ENCODE measurements around the gene IFI44. TPM values are rescaled to one million over a fixed set of nuclear protein-coding genes. Genes with fewer than 3 reads are reported as not detected.
A peak's percentile ranks its signal among the peaks of the same experiment; 100 is the strongest.

The IFI44 gene
- not detected in 2 replicates for total RNA-seq (2016; rRNA removed; fragmentation: Illumina TruSeq; extraction: Trizol)
- total RNA-seq (2016; cell fraction: cytosol; rRNA removed; fragmentation: Illumina TruSeq; extraction: Trizol; ENCODE audit: low read depth): not detected in 2 replicates
- total RNA-seq (2016; cell fraction: insoluble cytoplasmic fraction; rRNA removed; fragmentation: Illumina TruSeq; extraction: Trizol): not detected in 2 replicates
- total RNA-seq (2016; cell fraction: membrane; rRNA removed; fragmentation: Illumina TruSeq; extraction: Trizol): not detected in 2 replicates
- not detected in 2 replicates for total RNA-seq (2016; cell fraction: nucleus; rRNA removed; fragmentation: Illumina TruSeq; extraction: Trizol)
- not detected in 2 replicates for polyA plus RNA-seq (2011; rRNA removed)
- polyA plus RNA-seq (2011; cell fraction: cytosol; rRNA removed): 0.12 TPM in 1 of 2 replicates, not detected in the other
- not detected in 2 replicates for polyA plus RNA-seq (2011; cell fraction: nucleus; rRNA removed)
- not detected in 2 replicates for polyA plus RNA-seq (2012)
- polyA plus RNA-seq (2016; cell fraction: cytosol; fragmentation: Illumina TruSeq; extraction: Trizol; ENCODE audit: low read depth): not detected in 2 replicates
- polyA plus RNA-seq (2016; cell fraction: insoluble cytoplasmic fraction; fragmentation: Illumina TruSeq; extraction: Trizol; ENCODE audit: low read depth): not detected in 2 replicates
- polyA plus RNA-seq (2016; cell fraction: membrane; fragmentation: Illumina TruSeq; extraction: Trizol; ENCODE audit: low read depth): not detected in 2 replicates
- polyA plus RNA-seq (2016; cell fraction: nucleus; fragmentation: Illumina TruSeq; extraction: Trizol; ENCODE audit: insufficient read depth, low read depth): not detected in 2 replicates
- 1.9 TPM in 1 of 2 replicates, not detected in the other for polyA minus RNA-seq (2011; rRNA and poly(A)+ RNA removed; ENCODE audit: low replicate concordance)
- not detected in 2 replicates for polyA minus RNA-seq (2011; cell fraction: cytosol; rRNA and poly(A)+ RNA removed)
- polyA minus RNA-seq (2011; cell fraction: nucleus; rRNA and poly(A)+ RNA removed): not detected in 2 replicates
- percentile 23 among the genes with signal in this experiment for Bru-seq, nascent RNA
- percentile 15 among the genes with signal in this experiment for BruChase-seq, experiment 1, labeled RNA remaining after a 6-hour chase
- percentile 12 among the genes with signal in this experiment for BruChase-seq, experiment 2, labeled RNA remaining after a 2-hour chase
- long read RNA-seq, experiment 1: 0 reads
- long read RNA-seq, experiment 2: 0 reads

DNA sequence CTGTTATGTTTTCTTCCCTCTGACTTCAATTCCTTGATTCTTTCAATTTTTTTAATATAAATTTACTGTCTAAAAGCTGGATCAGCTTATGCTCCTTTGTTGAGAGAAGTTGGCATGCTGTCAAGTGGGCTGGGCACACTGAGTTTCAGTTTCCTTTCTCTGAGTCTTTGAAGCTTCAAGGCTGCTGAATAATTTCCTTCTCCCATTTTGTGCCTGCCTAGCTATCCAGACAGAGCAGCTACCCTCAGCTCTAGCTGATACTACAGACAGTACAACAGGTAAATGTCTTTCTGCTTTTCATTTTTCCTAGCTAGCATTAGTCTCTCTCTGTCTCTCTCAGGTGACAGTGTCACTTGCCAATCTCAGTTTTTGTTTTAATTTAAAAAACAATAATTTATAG is at the start of gene IFI44:
IFI44 (plus strand) TSS at position 204 of the 400 bp plus-strand sequence. CDS start 365 bp downstream, outside the sequence.
- H3K4me3 ChIP-seq (replicated peaks in 1 of 3; ENCODE audit: insufficient read depth in 1 of 3, low read depth in 2 of 3, low read length in 3 of 3): no peak within 1 kb of the TSS
- H3K27ac ChIP-seq (ENCODE audit: extremely low read length, insufficient read depth, low read length): no peak within 1 kb of the TSS
- no peak within 1 kb of the TSS for H2AFZ ChIP-seq (ENCODE audit: low read length)
- intact Hi-C loops (cut with micrococcal nuclease; ENCODE audit: unreplicated experiment): no loop called here
- peaks cover 25% of the 10 kb centered on the region for H3K9me3 ChIP-seq (ENCODE audit: low read length)
- TF ChIP-seq SOX6 (IDR thresholded peaks at IDR 0.05) (no peak), SOX6 (CRISPR knock-in tag; IDR thresholded peaks at IDR 0.05) (no peak), KAT7 (CRISPR knock-in tag; IDR thresholded peaks at IDR 0.05; ENCODE audit: borderline replicate concordance) (no peak), GZF1 (CRISPR knock-in tag; IDR thresholded peaks at IDR 0.05) (no peak), IRF2 (CRISPR knock-in tag; IDR thresholded peaks at IDR 0.05) (no peak), ZNF546 (CRISPR knock-in tag; conservative IDR thresholded peaks at IDR 0.05) (no peak), ZNF577 (CRISPR knock-in tag; IDR thresholded peaks at IDR 0.05; ENCODE audit: borderline replicate concordance, low read depth) (no peak), CEBPG (CRISPR knock-in tag; IDR thresholded peaks at IDR 0.05) (no peak), PPARG (CRISPR knock-in tag; conservative IDR thresholded peaks at IDR 0.05) (no peak), TOPORS (CRISPR knock-in tag; IDR thresholded peaks at IDR 0.05) (no peak), KAT2B (IDR thresholded peaks at IDR 0.05; ENCODE audit: borderline replicate concordance, low read depth, low read length) (no peak), NR2F6 (IDR thresholded peaks at IDR 0.05) (no peak), NR2F6 (CRISPR knock-in tag; IDR thresholded peaks at IDR 0.05) (no peak), RFX1 (IDR thresholded peaks at IDR 0.05) (no peak), THYN1 (CRISPR knock-in tag; IDR thresholded peaks at IDR 0.05; ENCODE audit: borderline replicate concordance, low read depth) (no peak)
- TF ChIP-seq, protein P1, sequence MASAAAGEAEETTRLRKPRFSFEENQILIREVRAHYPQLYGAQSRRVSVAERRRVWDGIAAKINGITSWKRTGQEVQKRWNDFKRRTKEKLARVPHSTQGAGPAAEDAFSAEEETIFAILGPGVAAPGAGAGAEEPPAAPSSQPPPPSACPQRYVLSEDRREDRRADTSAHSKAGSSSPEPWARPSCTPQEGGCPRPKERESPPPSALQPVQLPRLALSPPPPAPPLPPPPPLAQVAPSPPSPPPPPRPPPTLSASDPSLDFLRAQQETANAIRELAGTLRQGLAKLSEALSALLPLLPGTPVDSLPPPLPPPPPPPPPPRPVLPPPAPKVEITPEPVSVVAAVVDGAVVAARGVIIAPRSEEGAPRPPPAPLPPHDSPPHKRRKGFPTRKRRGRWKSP (CRISPR knock-in tag; IDR thresholded peaks at IDR 0.05): no peak
- in situ Hi-C loops (cut with HindIII; ENCODE audit: extremely low pct_ligation_motif_present, low pct_unique_long_range_greater_than_20kb): no loop called here
- H3K4me1 ChIP-seq (ENCODE audit: insufficient read depth, low read length): no peaks in the 10 kb centered on the region
- no peak for DNase-seq (ENCODE audit: low spot score)
- BruUV-seq (replicated peaks): no TSS peak
- no peak within 1 kb of the TSS for H3K9ac ChIP-seq (ENCODE audit: insufficient read depth, low read depth, low read length)
- no peak for ATAC-seq
- CTCF ChIA-PET (ENCODE audit: low intra/inter-chr PET ratio, low total read pairs): no interaction called here
- H4K20me1 ChIP-seq (ENCODE audit: insufficient read depth, low read length): no peaks in the 10 kb centered on the region
- H3K27me3 ChIP-seq (ENCODE audit: control insufficient read depth in 1 of 2, insufficient read depth in 2 of 2, low read length in 2 of 2): no peaks in the 10 kb centered on the region
- no peak for FAIRE-seq
- no peaks in the 10 kb centered on the region for H3K79me2 ChIP-seq (ENCODE audit: insufficient read depth, low read length)
- H3K36me3 ChIP-seq (replicated peaks in 1 of 2; ENCODE audit: control insufficient read depth in 1 of 2, insufficient read depth in 2 of 2, low read length in 2 of 2): no peaks in the 10 kb centered on the region
- no peak within 1 kb of the TSS for H3K4me2 ChIP-seq (ENCODE audit: low read depth, low read length)
- POLR2A ChIA-PET: no interaction called here

All from HepG2 (cell line).